ENCODE data around the gene NUP62.
"Not testable (repeated sequence)": the region's sequence is repeated elsewhere in the genome, so short reads cannot be mapped to it uniquely, and the experiment has no call there.

Gene NUP62

GRCh38 chr19:49951806-49952478 lies 22.6 kb upstream of the NUP62 start:
- DNase-seq (ENCODE audit: low spot score): peak; percentile 37

- DNase-seq (ENCODE audit: low spot score): no peak
Measured at GRCh38 chr19:49950956-49951526, 21.7 kb upstream of the NUP62 start.

- no peak for DNase-seq (ENCODE audit: low spot score)
Measured at GRCh38 chr19:49950590-49950948, 21.3 kb upstream of the NUP62 start.

- DNase-seq (ENCODE audit: low spot score): no peak
Measured at GRCh38 chr19:49949742-49950589, 20.7 kb upstream of the NUP62 start.

- no peak for DNase-seq (ENCODE audit: low spot score)
Measured at GRCh38 chr19:49946415-49946814, 17.1 kb upstream of the NUP62 start.

- not testable (repeated sequence) for DNase-seq (ENCODE audit: low spot score)
Measured at GRCh38 chr19:49944567-49944966, 15.3 kb upstream of the NUP62 start.

- no peak for DNase-seq (ENCODE audit: low spot score)
Measured at GRCh38 chr19:49940482-49940791, 11.1 kb upstream of the NUP62 start.

- DNase-seq (ENCODE audit: low spot score): no peak
Measured at GRCh38 chr19:49939721-49940481, 10.6 kb upstream of the NUP62 start.

GRCh38 chr19:49938662-49939061 lies 9.4 kb upstream of the NUP62 start:
- DNase-seq (ENCODE audit: low spot score): no peak

- DNase-seq (ENCODE audit: low spot score): peak; percentile 88
Measured at GRCh38 chr19:49937750-49938381, 8.6 kb upstream of the NUP62 start.

GRCh38 chr19:49936549-49936948 lies 7.2 kb upstream of the NUP62 start:
- no peak for DNase-seq (ENCODE audit: low spot score)

- no peak for DNase-seq (ENCODE audit: low spot score)
Measured at GRCh38 chr19:49933643-49934042, 4.3 kb upstream of the NUP62 start.

- no peak for DNase-seq (ENCODE audit: low spot score)
Measured at GRCh38 chr19:49932731-49933131, 3.4 kb upstream of the NUP62 start.

- no peak for DNase-seq (ENCODE audit: low spot score)
Measured at GRCh38 chr19:49932041-49932451, 2.7 kb upstream of the NUP62 start.

- no peak for DNase-seq (ENCODE audit: low spot score)
Measured at GRCh38 chr19:49931293-49932040, 2.2 kb upstream of the NUP62 start.

- no peak for DNase-seq (ENCODE audit: low spot score)
Measured at GRCh38 chr19:49930483-49931011, 1.2 kb upstream of the NUP62 start.

- DNase-seq (ENCODE audit: low spot score): peak; percentile 94
Measured at GRCh38 chr19:49929611-49930482, 543 bp upstream of the NUP62 start.

- no peak for DNase-seq (ENCODE audit: low spot score)
Measured at GRCh38 chr19:49927526-49928264, 1.6 kb downstream of the NUP62 start.

GRCh38 chr19:49926515-49926914 lies 2.8 kb downstream of the NUP62 start:
- DNase-seq (ENCODE audit: low spot score): no peak

Measured in left forelimb (tissue), 1 donor.